ENCODE data around the gene CREG2.

GRCh38 chr2:101351207-101351606, 36.1 kb downstream of the CREG2 start:
- TF ChIP-seq CTCF (IDR thresholded peaks at IDR 0.05): no peak
- TF ChIP-seq POLR2A (IDR thresholded peaks at IDR 0.05): no peak

All from esophagus squamous epithelium (tissue), 4 donors.